ENCODE measurements around the gene CACNB4. TPM values are rescaled to one million over a fixed set of nuclear protein-coding genes. Genes with fewer than 3 reads are reported as not detected.

The CACNB4 gene
- total RNA-seq, 2 donors from 2014 or later: 0.33 to 1.3 TPM

- no peaks in the 10 kb centered on the region for H3K4me1 ChIP-seq
- H3K4me3 ChIP-seq: no peak overlapping the region
- ATAC-seq (no peak), DNase-seq (no peak)
- intact Hi-C loops (cut with DNase I): no loop called here
- H3K27ac ChIP-seq: no peak overlapping the region
- H3K27me3 ChIP-seq: no peaks in the 10 kb centered on the region
- no peak for TF ChIP-seq POLR2A (IDR thresholded peaks at IDR 0.05)
- TF ChIP-seq, protein P1, sequence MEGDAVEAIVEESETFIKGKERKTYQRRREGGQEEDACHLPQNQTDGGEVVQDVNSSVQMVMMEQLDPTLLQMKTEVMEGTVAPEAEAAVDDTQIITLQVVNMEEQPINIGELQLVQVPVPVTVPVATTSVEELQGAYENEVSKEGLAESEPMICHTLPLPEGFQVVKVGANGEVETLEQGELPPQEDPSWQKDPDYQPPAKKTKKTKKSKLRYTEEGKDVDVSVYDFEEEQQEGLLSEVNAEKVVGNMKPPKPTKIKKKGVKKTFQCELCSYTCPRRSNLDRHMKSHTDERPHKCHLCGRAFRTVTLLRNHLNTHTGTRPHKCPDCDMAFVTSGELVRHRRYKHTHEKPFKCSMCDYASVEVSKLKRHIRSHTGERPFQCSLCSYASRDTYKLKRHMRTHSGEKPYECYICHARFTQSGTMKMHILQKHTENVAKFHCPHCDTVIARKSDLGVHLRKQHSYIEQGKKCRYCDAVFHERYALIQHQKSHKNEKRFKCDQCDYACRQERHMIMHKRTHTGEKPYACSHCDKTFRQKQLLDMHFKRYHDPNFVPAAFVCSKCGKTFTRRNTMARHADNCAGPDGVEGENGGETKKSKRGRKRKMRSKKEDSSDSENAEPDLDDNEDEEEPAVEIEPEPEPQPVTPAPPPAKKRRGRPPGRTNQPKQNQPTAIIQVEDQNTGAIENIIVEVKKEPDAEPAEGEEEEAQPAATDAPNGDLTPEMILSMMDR (IDR thresholded peaks at IDR 0.05): no peak
- no peaks in the 10 kb centered on the region for H3K36me3 ChIP-seq (replicated peaks in 1 of 2; ENCODE audit: insufficient read depth in 1 of 2, low read depth in 2 of 2)
- H3K9me3 ChIP-seq: no peaks in the 10 kb centered on the region
These were observed 79.1 kb downstream of the CACNB4 start for GRCh38 chr2:152019732-152020131.

- Histone ChIP-seq H3K27me3 (no peaks in the 10 kb centered on the region), H3K4me3 (no peak overlapping the region), H3K9me3 (no peaks in the 10 kb centered on the region), H3K4me1 (no peaks in the 10 kb centered on the region), H3K27ac (no peak overlapping the region), H3K36me3 (replicated peaks in 1 of 2; ENCODE audit: insufficient read depth in 1 of 2, low read depth in 2 of 2) (no peaks in the 10 kb centered on the region)
- ATAC-seq: no peak
- TF ChIP-seq POLR2A (IDR thresholded peaks at IDR 0.05): no peak
- TF ChIP-seq, protein P1 (IDR thresholded peaks at IDR 0.05): no peak
- DNase-seq: no peak
- WGBS, 2 donors: 23 to 27% methylated on average over 7 of the region's 7 CpGs
- intact Hi-C loops (cut with DNase I): no loop called here
These were observed 82.4 kb downstream of the CACNB4 start for GRCh38 chr2:152016181-152017120.

DNA sequence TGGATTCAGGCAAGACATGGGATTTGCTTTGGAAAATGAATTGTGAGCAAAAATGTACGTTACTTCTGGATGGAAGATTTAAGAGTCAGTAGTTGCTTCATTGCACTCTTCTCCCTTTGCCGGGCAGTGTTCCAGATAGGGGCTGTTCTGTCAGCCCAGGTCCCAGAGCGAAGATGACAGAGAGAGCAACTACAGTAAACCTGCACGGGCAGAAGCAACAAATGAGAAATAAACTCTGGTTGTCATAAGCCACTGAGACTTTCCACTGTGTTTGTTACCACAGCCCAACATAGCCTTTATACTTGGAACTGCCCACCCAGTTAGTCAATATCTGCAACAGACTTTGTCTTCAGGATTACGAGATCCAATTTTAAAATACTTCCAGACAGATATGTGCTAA, 83.3 kb downstream of the CACNB4 start:
- TF ChIP-seq, protein P1 (IDR thresholded peaks at IDR 0.05): no peak
- TF ChIP-seq POLR2A (IDR thresholded peaks at IDR 0.05): no peak
- H3K36me3 ChIP-seq (replicated peaks in 1 of 2; ENCODE audit: insufficient read depth in 1 of 2, low read depth in 2 of 2): no peaks in the 10 kb centered on the region
- ATAC-seq (no peak), DNase-seq (no peak)
- 72 to 75% methylated on average over 5 of the region's 5 CpGs for WGBS, 2 donors
- intact Hi-C loops (cut with DNase I): no loop called here
- H3K9me3 ChIP-seq: no peaks in the 10 kb centered on the region
- H3K4me3 ChIP-seq: no peak overlapping the region
- H3K4me1 ChIP-seq: no peaks in the 10 kb centered on the region
- no peak overlapping the region for H3K27ac ChIP-seq
- no peaks in the 10 kb centered on the region for H3K27me3 ChIP-seq

- no peak overlapping the region for H3K27ac ChIP-seq
- intact Hi-C loops (cut with DNase I): no loop called here
- 83 to 91% methylated on average over 1 of the region's 1 CpG for WGBS, 2 donors
- no peaks in the 10 kb centered on the region for H3K36me3 ChIP-seq (replicated peaks in 1 of 2; ENCODE audit: insufficient read depth in 1 of 2, low read depth in 2 of 2)
- ATAC-seq: no peak
- H3K4me3 ChIP-seq: no peak overlapping the region
- TF ChIP-seq POLR2A (IDR thresholded peaks at IDR 0.05): no peak
- TF ChIP-seq, protein P1 (IDR thresholded peaks at IDR 0.05): no peak
- no peak for DNase-seq
- H3K27me3 ChIP-seq: no peaks in the 10 kb centered on the region
- no peaks in the 10 kb centered on the region for H3K9me3 ChIP-seq
- no peaks in the 10 kb centered on the region for H3K4me1 ChIP-seq
These were observed 86.1 kb downstream of the CACNB4 start for GRCh38 chr2:152012697-152013096.

DNA sequence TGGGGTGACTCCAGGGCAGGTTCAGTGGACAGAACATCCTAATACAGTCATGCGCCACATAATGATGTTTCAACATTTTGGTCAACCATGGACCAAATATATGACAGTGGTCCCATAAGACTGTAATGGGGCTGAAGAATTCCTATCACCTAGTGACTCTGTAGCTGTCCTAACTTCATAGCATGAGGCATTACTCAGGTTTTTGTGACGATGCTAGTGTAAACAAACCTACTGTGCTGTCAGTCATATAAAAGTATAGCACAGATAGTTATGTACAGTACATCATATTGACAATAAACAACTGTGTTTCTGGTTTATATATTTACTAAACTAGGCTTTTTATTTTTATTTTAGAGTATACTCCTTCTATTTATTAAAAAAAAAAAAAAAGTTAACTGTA, 87.1 kb downstream of the CACNB4 start:
- DNase-seq (no peak), ATAC-seq (no peak)
- H3K9me3 ChIP-seq: no peaks in the 10 kb centered on the region
- 65 to 67% methylated on average over 2 of the region's 2 CpGs for WGBS, 2 donors
- no peak overlapping the region for H3K4me3 ChIP-seq
- H3K36me3 ChIP-seq (replicated peaks in 1 of 2; ENCODE audit: insufficient read depth in 1 of 2, low read depth in 2 of 2): no peaks in the 10 kb centered on the region
- no peak overlapping the region for H3K27ac ChIP-seq
- no peak for TF ChIP-seq POLR2A (IDR thresholded peaks at IDR 0.05)
- TF ChIP-seq, protein P1 (IDR thresholded peaks at IDR 0.05): no peak
- intact Hi-C loops (cut with DNase I): no loop called here
- no peaks in the 10 kb centered on the region for H3K4me1 ChIP-seq
- H3K27me3 ChIP-seq: no peaks in the 10 kb centered on the region
